Keratinocyte (primary cell): ENCODE data around the gene SLC7A4. TPM values are rescaled to one million over a fixed set of nuclear protein-coding genes. Genes with fewer than 3 reads are reported as not detected.

Experiments
- DNase-seq: peaks from one replicate; pipeline ENCODE4 v3.0.0-alpha.2; 2011; ENCODE audit warnings: low read depth, missing footprints, low spot score
- FAIRE-seq: peaks from 2 replicates; lab custom pipeline; 2011; peaks lifted over from hg19 to GRCh38; lab: Jason Lieb, UNC
- H2AFZ ChIP-seq: 2 replicates; pipeline ENCODE4 v1.6.0; 2012; ENCODE audit warnings: low read length, control low read depth, inconsistent platforms; ENCODE audit not compliant: control insufficient read depth
- H3K27ac ChIP-seq: 2 replicates; pipeline ENCODE4 v1.5.1; 2011; ENCODE audit warnings: low read length; ENCODE audit not compliant: control insufficient read depth, insufficient read depth
- H3K27me3 ChIP-seq: 3 replicates; pipeline ENCODE4 v1.6.0; 2011; ENCODE audit warnings: low read length; ENCODE audit not compliant: control insufficient read depth, insufficient read depth; ENCODE audit errors: extremely low read depth
- H3K36me3 ChIP-seq, 2 experiments: 2 replicates in 1 of 2; 3 replicates in 1 of 2; pipeline ENCODE4 v1.5.1; 2011; ENCODE audit warnings: low read length in 2 of 2, mild to moderate bottlenecking in 1 of 2; ENCODE audit not compliant: control insufficient read depth in 2 of 2, insufficient read depth in 2 of 2; ENCODE audit errors: extremely low read depth in 1 of 2
- H3K4me1 ChIP-seq: 3 replicates; pipeline ENCODE4 v1.5.1; 2011; ENCODE audit warnings: low read length; ENCODE audit not compliant: control insufficient read depth, insufficient read depth; ENCODE audit errors: extremely low read depth
- H3K4me2 ChIP-seq: 3 replicates; pipeline ENCODE4 v1.6.0; 2011; ENCODE audit warnings: low read depth, low read length; ENCODE audit not compliant: control insufficient read depth, insufficient read depth; ENCODE audit errors: extremely low read depth
- H3K4me3 ChIP-seq, 3 experiments: fragments of 200-600 bp in 1 of 3; sonication (generic) in 1 of 3; 2 replicates in 2 of 3; 3 replicates in 1 of 3; pipeline ENCODE4 v1.5.1; 2011 to 2016; ENCODE audit warnings: low read length in 3 of 3, mild to moderate bottlenecking in 3 of 3, control low read depth in 2 of 3, inconsistent platforms in 1 of 3, low read depth in 1 of 3, mixed read lengths in 1 of 3, mixed run types in 1 of 3, moderate library complexity in 1 of 3; ENCODE audit not compliant: control insufficient read depth in 2 of 3, insufficient read depth in 2 of 3; ENCODE audit errors: extremely low read depth in 1 of 3
- H3K79me2 ChIP-seq: 2 replicates; pipeline ENCODE4 v1.6.0; 2012; ENCODE audit warnings: low read length; ENCODE audit not compliant: control insufficient read depth, insufficient read depth
- H3K9ac ChIP-seq: 3 replicates; pipeline ENCODE4 v1.6.0; 2011; ENCODE audit warnings: low read length; ENCODE audit not compliant: control insufficient read depth, insufficient read depth; ENCODE audit errors: extremely low read depth
- H3K9me1 ChIP-seq: 3 replicates; pipeline ENCODE4 v1.6.0; 2011; ENCODE audit warnings: low read length; ENCODE audit not compliant: control insufficient read depth, insufficient read depth; ENCODE audit errors: extremely low read depth
- H3K9me3 ChIP-seq: 2 replicates; pipeline ENCODE4 v1.5.1; 2012; ENCODE audit warnings: low read depth, low read length; ENCODE audit not compliant: control insufficient read depth
- H4K20me1 ChIP-seq: 3 replicates; pipeline ENCODE4 v1.6.0; 2011; ENCODE audit warnings: low read length; ENCODE audit not compliant: control insufficient read depth, insufficient read depth; ENCODE audit errors: extremely low read depth
- EZH2 ChIP-seq: IDR thresholded peaks from one replicate; pipeline ENCODE4 v1.6.1; 2012; ENCODE audit warnings: inconsistent platforms, mild to moderate bottlenecking, low read length, moderate library complexity
- dilution Hi-C: fragments of 300-500 bp; cut with MboI; formaldehyde crosslinking; loops from one replicate; pipeline ENCODE4 v1.7.0; 2020; ENCODE audit warnings: low sequenced_read_pairs; ENCODE audit not compliant: extremely low pct_ligation_motif_present
- polyA plus RNA-seq, 5 experiments: library from polyadenylated mRNA; depleted of rRNA in 3 of 5; stranded (reverse) in 3 of 5; stranded (forward) in 1 of 5; unstranded in 1 of 5; fragments of >200 nt; gene quantifications; 1 replicate in 1 of 5; 2 replicates in 3 of 5; 3 replicates in 1 of 5; pipeline versions ENCODE4 v1.2.1 to v1.2.3, GENCODE V29; 2011 to 2012; ENCODE audit warnings: missing spikeins in 2 of 5, low read depth in 1 of 5, low replicate concordance in 1 of 5
- TF ChIP-seq, protein P1 (sequence below), 3 experiments: IDR thresholded peaks in 1 of 3; conservative IDR thresholded peaks in 1 of 3; optimal IDR thresholded peaks in 1 of 3; 2 replicates in 2 of 3; 3 replicates in 1 of 3; pipeline versions ENCODE3 to v1.5.1; 2011; ENCODE audit warnings: low read length in 3 of 3, mild to moderate bottlenecking in 3 of 3, moderate library complexity in 2 of 3, control low read depth in 1 of 3, inconsistent platforms in 1 of 3; ENCODE audit not compliant: insufficient read depth in 2 of 3; ENCODE audit errors: extremely low read depth in 1 of 3

SLC7A4 gene
- polyA plus RNA-seq, 1 donor (not counting 4 experiments of a cell fraction or from before 2014, with no cell fraction given): 0.10 TPM

DNA sequence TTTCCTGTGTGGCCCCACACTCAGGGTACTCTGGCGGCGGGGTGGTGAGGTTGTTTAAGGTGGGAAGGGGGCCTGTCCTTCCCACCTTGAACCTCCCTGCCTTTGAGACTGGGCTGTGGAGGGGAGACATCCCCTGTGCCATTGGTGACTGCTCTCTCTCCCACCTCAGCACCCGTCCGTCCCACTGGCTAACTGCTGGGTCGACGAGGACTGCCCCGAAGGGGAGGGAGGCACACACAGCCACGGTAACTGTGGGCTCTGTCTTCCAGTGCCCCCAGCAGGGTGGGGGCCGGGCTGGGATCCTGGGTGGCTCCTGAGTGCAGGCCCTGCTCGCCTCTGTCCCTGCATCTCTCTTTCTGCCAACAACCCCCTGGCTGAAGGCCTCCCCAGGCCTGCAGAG is 9.9 kb downstream of the SLC7A4 start:
- Histone ChIP-seq H3K9me1 (no peaks in the 10 kb centered on the region), H3K27ac (no peak overlapping the region), H3K79me2 (no peaks in the 10 kb centered on the region), H3K36me3 (no peaks in the 10 kb centered on the region), H2AFZ (no peak overlapping the region), H3K4me3 (no peak overlapping the region), H3K4me2 (no peak overlapping the region), H3K4me1 (peaks cover 26% of the 10 kb centered on the region), H4K20me1 (no peaks in the 10 kb centered on the region), H3K9ac (no peak overlapping the region), H3K27me3 (no peaks in the 10 kb centered on the region), H3K9me3 (no peaks in the 10 kb centered on the region)
- no peak for TF ChIP-seq EZH2
- TF ChIP-seq, protein P1, sequence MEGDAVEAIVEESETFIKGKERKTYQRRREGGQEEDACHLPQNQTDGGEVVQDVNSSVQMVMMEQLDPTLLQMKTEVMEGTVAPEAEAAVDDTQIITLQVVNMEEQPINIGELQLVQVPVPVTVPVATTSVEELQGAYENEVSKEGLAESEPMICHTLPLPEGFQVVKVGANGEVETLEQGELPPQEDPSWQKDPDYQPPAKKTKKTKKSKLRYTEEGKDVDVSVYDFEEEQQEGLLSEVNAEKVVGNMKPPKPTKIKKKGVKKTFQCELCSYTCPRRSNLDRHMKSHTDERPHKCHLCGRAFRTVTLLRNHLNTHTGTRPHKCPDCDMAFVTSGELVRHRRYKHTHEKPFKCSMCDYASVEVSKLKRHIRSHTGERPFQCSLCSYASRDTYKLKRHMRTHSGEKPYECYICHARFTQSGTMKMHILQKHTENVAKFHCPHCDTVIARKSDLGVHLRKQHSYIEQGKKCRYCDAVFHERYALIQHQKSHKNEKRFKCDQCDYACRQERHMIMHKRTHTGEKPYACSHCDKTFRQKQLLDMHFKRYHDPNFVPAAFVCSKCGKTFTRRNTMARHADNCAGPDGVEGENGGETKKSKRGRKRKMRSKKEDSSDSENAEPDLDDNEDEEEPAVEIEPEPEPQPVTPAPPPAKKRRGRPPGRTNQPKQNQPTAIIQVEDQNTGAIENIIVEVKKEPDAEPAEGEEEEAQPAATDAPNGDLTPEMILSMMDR (optimal IDR thresholded peaks at IDR 0.05 in 1 of 3, IDR thresholded peaks at IDR 0.05 in 1 of 3, conservative IDR thresholded peaks at IDR 0.05 in 1 of 3; ENCODE audit: extremely low read depth in 1 of 3, insufficient read depth in 2 of 3, low read length in 3 of 3): no peak
- DNase-seq (no peak), FAIRE-seq (no peak)
- dilution Hi-C loops: no loop called here

DNA sequence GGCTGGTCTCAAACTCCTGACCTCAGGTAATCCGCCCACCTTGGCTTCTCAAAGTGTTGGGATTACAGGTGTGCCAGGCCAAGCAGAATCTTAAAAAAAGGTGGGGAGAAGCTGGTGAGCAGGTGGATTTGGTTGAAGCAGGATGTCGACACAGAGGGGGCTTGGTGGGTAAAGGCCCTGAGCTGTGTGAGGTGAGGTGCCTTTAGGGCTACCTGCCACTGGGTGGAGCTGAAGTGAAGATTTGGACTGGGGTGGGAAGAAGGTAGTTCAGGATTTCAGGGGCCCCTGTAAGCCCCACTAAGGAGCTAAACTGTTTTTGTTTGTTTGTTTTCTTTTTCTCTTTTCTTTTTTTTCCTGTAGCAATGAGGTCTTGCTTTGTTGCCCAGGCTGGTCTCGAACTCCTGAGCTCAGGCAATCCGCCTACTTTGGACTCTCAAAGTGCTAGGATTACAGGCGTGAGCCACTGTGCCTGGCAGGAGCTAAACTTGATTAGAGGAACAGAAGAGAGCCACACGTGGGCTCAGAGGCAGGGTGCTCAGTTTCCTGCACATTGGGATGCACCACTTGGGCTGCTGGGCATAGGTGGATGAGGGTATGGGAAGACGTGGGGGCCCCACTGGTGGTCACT is 11.4 kb downstream of the SLC7A4 start:
- Histone ChIP-seq H3K36me3 (no peaks in the 10 kb centered on the region), H2AFZ (no peak overlapping the region), H3K79me2 (no peaks in the 10 kb centered on the region), H3K4me2 (no peak overlapping the region), H4K20me1 (no peaks in the 10 kb centered on the region), H3K9me3 (no peaks in the 10 kb centered on the region), H3K9me1 (no peaks in the 10 kb centered on the region), H3K27me3 (no peaks in the 10 kb centered on the region), H3K4me3 (no peak overlapping the region), H3K9ac (no peak overlapping the region), H3K27ac (no peak overlapping the region), H3K4me1 (peaks cover 10% of the 10 kb centered on the region)
- dilution Hi-C loops: no loop called here
- FAIRE-seq (no peak), DNase-seq (no peak)
- TF ChIP-seq, protein P1 (optimal IDR thresholded peaks at IDR 0.05 in 1 of 3, IDR thresholded peaks at IDR 0.05 in 1 of 3, conservative IDR thresholded peaks at IDR 0.05 in 1 of 3; ENCODE audit: extremely low read depth in 1 of 3, insufficient read depth in 2 of 3, low read length in 3 of 3): peak; percentile 49 to 63 (median 60)
- TF ChIP-seq EZH2: no peak
